ENCODE results near the gene OR5M8.

Gene OR5M8

DNA sequence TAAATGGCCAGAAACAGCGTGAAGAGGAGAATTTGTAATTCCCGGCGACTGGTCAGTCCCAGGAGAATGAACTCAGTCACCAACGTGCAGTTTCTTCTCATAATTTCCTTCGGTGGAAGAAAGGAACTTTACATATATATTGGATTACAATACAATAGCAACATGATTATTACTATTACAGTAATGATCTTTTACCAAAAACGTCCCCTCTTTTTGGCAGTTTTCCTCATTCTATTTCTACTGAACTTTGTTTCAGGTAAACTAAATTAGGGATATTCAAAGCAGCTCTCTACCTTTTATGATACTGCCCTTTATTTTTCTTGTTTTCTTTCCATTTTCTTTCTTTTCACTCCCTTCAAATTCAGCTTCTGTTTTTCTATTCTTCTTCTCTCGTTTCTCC is at the start of gene OR5M8:
Gene OR5M8 (minus strand): TSS at position 101 of the 400 bp plus-strand sequence. CDS start 0 bp downstream, at position 101.
- ChIA-PET CTCF (no interaction called here), POLR2A (no interaction called here)
- TF ChIP-seq, protein P1, sequence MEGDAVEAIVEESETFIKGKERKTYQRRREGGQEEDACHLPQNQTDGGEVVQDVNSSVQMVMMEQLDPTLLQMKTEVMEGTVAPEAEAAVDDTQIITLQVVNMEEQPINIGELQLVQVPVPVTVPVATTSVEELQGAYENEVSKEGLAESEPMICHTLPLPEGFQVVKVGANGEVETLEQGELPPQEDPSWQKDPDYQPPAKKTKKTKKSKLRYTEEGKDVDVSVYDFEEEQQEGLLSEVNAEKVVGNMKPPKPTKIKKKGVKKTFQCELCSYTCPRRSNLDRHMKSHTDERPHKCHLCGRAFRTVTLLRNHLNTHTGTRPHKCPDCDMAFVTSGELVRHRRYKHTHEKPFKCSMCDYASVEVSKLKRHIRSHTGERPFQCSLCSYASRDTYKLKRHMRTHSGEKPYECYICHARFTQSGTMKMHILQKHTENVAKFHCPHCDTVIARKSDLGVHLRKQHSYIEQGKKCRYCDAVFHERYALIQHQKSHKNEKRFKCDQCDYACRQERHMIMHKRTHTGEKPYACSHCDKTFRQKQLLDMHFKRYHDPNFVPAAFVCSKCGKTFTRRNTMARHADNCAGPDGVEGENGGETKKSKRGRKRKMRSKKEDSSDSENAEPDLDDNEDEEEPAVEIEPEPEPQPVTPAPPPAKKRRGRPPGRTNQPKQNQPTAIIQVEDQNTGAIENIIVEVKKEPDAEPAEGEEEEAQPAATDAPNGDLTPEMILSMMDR (IDR thresholded peaks at IDR 0.05; ENCODE audit: insufficient read depth, low read length, missing control alignments): no peak
- no peak within 1 kb of the TSS for H3K4me3 ChIP-seq (ENCODE audit: low read depth, low read length)
- no peak for DNase-seq (ENCODE audit: low read depth, low spot score)

DNA sequence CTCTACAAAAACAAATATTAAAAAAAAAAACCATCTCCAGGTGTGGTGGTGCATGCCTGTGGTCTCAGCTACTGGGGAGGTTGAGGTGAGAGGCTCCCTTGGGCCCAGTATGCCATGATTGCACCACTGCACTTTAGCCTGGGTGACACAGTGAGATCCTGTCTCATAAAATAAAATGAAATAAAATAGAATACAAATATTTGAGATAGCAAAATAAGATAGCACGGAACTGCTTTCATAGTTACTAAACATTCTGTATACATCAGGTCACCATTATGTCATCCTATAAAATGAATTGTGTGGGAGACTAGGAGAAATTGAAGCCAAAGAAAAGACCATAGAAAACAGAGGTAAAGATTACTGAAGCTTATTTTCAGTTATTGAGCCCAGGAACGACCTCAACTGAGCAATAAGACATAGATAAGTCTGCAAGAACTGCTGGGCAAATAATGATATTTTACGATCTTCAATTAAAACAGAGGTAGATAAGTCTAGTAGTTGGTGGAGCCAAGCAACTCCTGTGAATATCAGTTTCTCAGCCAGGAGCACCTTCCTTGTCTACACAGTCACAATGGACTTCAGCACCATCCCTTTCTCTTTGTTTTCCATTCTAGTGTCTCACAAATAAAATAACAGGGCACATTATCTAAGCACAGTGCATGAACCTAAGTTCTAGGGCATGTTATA is 42.0 kb upstream of the OR5M8 start:
- TF ChIP-seq, protein P1 (IDR thresholded peaks at IDR 0.05; ENCODE audit: insufficient read depth, low read length, missing control alignments): no peak
- no peak overlapping the region for H3K4me3 ChIP-seq (ENCODE audit: low read depth, low read length)
- CTCF ChIA-PET: no interaction called here
- POLR2A ChIA-PET: no interaction called here
- no peak for DNase-seq (ENCODE audit: low read depth, low spot score)

DNA sequence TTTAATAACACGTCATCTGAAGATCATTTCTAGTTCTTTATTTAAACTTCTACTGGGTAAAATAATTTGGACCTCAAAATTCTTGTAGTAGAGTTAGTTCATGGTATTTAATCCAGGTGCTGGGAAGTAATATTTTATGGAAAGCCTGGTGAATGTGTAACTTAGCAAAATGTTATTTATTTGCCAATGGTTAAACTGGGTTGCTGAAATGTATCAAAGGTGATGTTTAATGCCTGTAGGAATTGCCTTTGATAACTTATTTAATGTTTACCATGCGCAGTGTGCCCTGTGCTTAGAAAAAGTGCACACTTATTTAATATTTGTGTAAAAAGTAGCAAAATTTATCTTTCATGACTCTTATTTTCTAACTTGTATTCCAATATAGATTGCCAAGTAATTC is 40.7 kb upstream of the OR5M8 start:
- ChIA-PET POLR2A (no interaction called here), CTCF (no interaction called here)
- no peak overlapping the region for H3K4me3 ChIP-seq (ENCODE audit: low read depth, low read length)
- no peak for DNase-seq (ENCODE audit: low read depth, low spot score)
- TF ChIP-seq, protein P1 (IDR thresholded peaks at IDR 0.05; ENCODE audit: insufficient read depth, low read length, missing control alignments): no peak

DNA sequence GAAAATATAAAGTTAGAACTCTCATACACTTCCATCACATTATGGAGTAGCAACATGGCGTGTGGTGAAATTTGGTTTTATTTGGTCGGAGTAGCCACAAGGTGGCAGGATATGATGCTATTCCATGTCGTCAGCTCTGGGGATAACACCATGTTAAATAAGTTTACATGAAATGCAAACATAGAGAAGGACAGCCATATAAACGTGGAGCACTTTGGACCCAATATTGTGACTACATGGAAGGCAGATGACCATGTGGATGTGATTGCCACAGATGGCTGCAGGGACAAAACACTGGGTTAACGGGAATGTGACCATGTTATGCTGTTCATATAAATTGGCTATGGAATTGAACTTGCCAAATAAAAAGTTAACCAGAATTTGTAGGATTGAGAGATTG is 30.8 kb upstream of the OR5M8 start:
- TF ChIP-seq, protein P1 (IDR thresholded peaks at IDR 0.05; ENCODE audit: insufficient read depth, low read length, missing control alignments): no peak
- H3K4me3 ChIP-seq (ENCODE audit: low read depth, low read length): no peak overlapping the region
- DNase-seq (ENCODE audit: low read depth, low spot score): no peak
- ChIA-PET POLR2A (no interaction called here), CTCF (no interaction called here)

DNA sequence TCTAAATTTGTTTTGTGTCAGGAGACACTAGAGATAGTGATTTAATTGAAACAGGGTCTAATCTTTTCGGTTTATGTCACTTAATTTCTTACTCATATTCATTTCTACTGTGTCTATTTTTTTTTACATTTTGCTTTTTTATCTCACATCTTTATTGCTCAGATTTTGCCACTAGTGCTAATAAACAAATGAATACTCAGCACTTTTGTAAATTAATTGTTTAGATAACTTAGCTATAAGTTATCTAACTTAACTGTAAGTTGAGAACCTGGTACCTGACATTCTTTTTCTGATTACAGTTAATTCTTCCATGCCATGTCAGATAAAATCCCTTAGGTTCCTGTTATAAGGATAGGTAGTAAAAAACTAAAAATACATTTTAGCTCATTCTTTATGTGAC is 22.1 kb upstream of the OR5M8 start:
- no peak for DNase-seq (ENCODE audit: low read depth, low spot score)
- CTCF ChIA-PET: no interaction called here
- POLR2A ChIA-PET: no interaction called here
- H3K4me3 ChIP-seq (ENCODE audit: low read depth, low read length): no peak overlapping the region
- TF ChIP-seq, protein P1 (IDR thresholded peaks at IDR 0.05; ENCODE audit: insufficient read depth, low read length, missing control alignments): no peak

DNA sequence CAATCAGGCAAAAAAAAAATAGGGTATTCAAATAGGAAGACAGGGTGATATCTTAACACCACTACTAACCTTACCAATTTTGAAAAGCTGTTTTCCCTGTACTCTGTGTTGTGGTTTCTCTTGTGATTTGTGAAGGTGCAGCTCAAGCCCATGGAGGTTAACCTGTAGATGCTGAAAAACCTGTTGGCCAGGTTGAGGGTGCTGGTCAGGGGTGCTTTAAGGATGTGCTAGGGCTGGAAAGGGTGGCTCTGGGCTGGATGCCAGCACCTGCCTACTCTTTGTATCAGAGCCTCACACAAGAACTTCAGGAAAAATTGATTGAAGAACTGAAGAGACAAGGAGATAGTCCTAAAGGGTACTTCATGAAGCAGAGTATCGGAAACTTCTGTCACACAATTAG is 18.3 kb upstream of the OR5M8 start:
- DNase-seq (ENCODE audit: low read depth, low spot score): no peak
- ChIA-PET CTCF (no interaction called here), POLR2A (no interaction called here)
- TF ChIP-seq, protein P1 (IDR thresholded peaks at IDR 0.05; ENCODE audit: insufficient read depth, low read length, missing control alignments): no peak
- H3K4me3 ChIP-seq (ENCODE audit: low read depth, low read length): no peak overlapping the region
